GM12801 (cell line): ENCODE results near the gene ELMOD3.

Experiments
- TF ChIP-seq, protein P1 (sequence below): IDR thresholded peaks from one replicate; pipeline ENCODE4 v1.5.1; 2011; ENCODE audit warnings: control low read depth; ENCODE audit not compliant: insufficient read length; ENCODE audit errors: extremely low read depth

The ELMOD3 gene

GRCh38 chr2:85430752-85431569 is 76.4 kb downstream of the ELMOD3 start:
- TF ChIP-seq, protein P1, sequence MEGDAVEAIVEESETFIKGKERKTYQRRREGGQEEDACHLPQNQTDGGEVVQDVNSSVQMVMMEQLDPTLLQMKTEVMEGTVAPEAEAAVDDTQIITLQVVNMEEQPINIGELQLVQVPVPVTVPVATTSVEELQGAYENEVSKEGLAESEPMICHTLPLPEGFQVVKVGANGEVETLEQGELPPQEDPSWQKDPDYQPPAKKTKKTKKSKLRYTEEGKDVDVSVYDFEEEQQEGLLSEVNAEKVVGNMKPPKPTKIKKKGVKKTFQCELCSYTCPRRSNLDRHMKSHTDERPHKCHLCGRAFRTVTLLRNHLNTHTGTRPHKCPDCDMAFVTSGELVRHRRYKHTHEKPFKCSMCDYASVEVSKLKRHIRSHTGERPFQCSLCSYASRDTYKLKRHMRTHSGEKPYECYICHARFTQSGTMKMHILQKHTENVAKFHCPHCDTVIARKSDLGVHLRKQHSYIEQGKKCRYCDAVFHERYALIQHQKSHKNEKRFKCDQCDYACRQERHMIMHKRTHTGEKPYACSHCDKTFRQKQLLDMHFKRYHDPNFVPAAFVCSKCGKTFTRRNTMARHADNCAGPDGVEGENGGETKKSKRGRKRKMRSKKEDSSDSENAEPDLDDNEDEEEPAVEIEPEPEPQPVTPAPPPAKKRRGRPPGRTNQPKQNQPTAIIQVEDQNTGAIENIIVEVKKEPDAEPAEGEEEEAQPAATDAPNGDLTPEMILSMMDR = no peak

DNA sequence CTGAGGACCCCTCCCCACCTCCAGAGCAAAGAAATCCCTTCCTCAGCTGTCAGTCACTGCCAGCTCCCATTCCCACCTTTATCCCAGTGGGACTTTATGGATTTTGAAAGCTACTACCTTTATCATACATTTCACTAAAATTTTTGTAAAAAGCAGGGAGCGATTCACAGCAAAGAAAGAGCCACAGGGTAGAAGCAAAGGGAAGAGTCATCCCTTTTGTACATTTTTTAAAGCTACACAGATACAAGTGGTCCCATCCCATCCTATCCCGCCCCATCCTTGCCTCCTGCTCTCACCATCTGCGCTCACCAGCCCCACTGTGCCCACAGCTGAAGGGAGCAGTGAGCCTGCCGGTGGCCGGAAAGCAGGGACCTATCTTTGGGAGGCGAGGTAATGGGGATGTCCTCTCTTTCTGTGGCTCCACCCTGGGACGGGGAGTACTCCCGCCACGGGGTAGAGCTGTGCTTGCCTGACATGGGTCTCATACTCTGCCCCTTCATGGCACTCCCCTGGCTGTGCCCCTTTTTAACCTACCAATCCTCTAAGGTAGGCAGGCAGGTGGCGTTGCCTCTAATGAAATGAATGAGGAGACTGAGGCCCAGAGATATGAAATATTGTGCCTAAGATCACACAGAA is 77.1 kb downstream of the ELMOD3 start:
- TF ChIP-seq, protein P1 = no peak

- TF ChIP-seq, protein P1 = no peak
Observed at GRCh38 chr2:85433511-85434089, 79.0 kb downstream of the ELMOD3 start.

- TF ChIP-seq, protein P1 = no peak
Observed at GRCh38 chr2:85434696-85435095, 80.1 kb downstream of the ELMOD3 start.

DNA sequence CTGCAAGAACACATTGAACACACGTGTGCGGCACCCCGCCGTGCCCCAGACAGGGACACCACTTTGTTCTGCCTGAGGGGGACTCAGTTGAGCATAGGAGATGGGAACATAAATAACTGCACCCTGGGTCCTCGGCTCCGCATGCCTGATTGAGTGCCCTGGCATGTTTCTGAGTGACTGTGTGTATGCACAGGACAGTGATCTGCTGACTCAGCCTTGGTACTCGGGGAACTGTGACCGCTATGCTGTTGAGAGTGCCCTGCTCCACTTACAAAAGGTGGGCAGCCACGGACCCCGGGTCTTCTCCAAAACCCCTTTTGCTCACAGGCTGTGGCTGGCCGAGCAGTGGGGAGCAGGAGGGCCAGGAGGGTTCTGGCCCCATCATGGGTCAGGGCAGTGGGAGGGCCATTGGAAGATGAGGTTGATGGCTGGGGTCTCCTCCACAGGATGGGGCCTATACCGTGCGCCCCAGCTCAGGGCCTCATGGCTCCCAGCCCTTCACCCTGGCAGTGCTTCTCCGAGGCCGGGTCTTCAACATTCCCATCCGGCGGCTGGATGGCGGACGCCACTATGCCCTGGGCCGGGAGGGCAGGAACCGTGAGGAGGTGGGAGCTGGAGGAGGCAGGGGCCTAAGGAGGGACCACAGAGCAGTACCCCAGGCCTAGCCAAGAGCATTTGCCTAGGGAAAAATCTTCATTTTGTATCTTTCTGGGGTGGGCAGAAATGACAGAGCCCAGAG is 80.8 kb downstream of the ELMOD3 start:
- TF ChIP-seq, protein P1 = no peak

GRCh38 chr2:85435981-85436835 is 81.6 kb downstream of the ELMOD3 start:
- TF ChIP-seq, protein P1 = no peak
